Thyroid gland (tissue), 4 donors: Measurements from ENCODE around the gene SDR9C7.

ENCODE experiments used
- CTCF ChIP-seq, 6 experiments: fragments of 200-600 bp in 3 of 6; fragments of 450-650 bp in 3 of 6; sonication (generic) in 3 of 6; IDR thresholded peaks; one replicate each; pipeline ENCODE4 v1.5.1; 2016 to 2019; ENCODE audit warnings: antibody characterized with exemption in 6 of 6, mild to moderate bottlenecking in 2 of 6, inconsistent platforms in 1 of 6, moderate library complexity in 1 of 6
- POLR2A ChIP-seq, 2 donors: fragments of 450-650 bp; IDR thresholded peaks; one replicate each; pipeline ENCODE4 v1.6.1; 2017; ENCODE audit warnings: antibody characterized with exemption in 2 of 2, mild to moderate bottlenecking in 2 of 2, moderate library complexity in 1 of 2

DNA sequence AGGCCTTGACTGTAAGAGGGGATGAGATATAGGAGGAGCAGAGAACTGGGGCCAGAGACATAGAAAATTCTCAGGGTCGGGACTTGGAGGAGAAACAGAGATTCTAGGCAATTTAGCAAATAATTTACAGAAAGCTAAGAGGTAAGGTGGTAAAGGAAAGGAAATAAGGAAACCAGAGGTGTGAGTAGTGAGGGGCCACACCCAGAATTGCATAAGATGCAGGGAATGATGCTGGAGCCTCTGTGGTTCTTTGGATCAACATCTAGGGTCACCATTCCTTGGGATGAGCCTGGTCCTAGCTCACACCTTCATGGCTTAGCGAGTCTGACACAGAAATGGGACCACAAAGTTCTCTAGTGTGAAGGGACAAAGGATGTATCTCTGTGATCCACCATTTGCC, 949 bp upstream of the SDR9C7 start:
- TF ChIP-seq CTCF (IDR thresholded peaks at IDR 0.05) (no peak), POLR2A (IDR thresholded peaks at IDR 0.05) (no peak)
